ENCODE measurements around the gene CCDC8.

CCDC8 gene

DNA sequence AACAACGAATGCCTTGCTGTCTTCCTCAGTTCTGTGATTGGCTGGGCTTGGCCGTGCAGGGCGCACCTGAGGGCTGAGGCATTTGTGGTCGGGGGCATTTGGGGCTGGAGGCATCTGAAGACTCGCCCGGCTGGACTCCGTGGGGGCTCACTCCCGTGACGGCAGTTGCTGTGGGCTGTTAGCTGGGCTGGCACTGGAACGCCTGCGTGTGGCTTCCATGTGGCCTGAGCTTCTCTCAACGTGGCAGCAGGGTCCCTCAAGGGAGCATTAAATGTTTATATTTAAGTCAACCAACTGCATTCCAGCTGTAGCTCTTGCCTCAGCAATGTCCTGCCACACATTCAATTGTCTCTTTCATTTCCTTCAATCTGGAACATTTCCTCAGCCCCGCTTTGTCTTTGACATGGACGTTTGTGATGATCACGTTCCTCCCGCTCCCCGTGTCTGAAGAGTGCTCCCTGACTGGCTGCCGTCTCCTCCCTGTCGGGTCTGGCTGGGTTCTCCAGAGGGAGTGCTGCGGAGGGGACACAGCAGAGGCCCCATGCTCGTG is 21.0 kb downstream of the CCDC8 start:
- DNase-seq (ENCODE audit: low read depth) = peak; percentile 65
- no peak overlapping the region for H3K4me3 ChIP-seq (ENCODE audit: control insufficient read depth, low read depth, low read length)
- TF ChIP-seq, protein P1, sequence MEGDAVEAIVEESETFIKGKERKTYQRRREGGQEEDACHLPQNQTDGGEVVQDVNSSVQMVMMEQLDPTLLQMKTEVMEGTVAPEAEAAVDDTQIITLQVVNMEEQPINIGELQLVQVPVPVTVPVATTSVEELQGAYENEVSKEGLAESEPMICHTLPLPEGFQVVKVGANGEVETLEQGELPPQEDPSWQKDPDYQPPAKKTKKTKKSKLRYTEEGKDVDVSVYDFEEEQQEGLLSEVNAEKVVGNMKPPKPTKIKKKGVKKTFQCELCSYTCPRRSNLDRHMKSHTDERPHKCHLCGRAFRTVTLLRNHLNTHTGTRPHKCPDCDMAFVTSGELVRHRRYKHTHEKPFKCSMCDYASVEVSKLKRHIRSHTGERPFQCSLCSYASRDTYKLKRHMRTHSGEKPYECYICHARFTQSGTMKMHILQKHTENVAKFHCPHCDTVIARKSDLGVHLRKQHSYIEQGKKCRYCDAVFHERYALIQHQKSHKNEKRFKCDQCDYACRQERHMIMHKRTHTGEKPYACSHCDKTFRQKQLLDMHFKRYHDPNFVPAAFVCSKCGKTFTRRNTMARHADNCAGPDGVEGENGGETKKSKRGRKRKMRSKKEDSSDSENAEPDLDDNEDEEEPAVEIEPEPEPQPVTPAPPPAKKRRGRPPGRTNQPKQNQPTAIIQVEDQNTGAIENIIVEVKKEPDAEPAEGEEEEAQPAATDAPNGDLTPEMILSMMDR (conservative IDR thresholded peaks at IDR 0.05; ENCODE audit: control insufficient read depth, insufficient read depth, low read depth, low read length) = no peak

DNA sequence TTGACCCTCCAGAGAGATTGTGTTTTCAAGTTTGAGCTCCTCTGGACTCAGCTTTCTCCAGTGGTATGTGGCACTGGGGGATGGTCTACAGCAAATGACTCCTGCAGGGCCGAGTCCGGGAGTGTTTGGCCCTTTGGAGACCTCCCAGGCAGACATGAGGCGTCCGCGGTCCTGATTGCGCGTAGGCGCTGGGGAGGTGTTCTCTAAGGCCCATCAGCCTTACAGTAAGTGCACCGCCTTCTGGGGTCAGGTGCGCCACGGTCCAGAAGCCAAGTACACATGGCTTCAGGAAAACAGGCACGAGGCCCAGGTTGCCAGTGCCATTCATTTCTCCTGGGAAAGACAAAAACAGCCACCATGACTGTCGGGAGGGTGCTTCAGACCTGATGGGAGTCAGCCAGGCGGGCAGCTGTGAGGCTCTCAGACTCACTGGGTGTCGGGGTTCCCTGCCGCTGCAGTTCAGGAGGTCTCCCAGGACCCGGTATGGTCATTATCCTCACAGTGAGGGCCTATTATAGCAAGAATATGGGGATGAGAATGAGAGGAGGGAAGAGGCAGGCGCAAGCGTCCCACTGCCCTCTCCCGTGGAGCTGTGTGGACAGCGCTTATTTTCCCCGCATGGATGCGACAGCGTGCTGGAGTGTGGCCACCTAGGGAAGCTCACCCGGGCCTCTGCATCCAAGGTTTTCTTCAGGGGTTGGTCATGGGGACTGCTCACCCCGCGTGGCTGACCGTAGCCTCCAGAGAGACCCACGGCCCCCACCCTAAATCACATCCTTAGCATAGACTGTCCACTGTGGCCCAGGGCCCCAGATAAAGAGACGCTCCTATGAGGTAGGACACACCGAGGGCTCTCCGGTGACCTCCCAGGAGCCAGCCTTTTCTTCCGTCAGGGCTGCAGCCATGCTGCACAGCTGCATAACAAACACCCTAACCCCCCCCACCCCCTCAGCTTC is 21.8 kb downstream of the CCDC8 start:
- no peak overlapping the region for H3K4me3 ChIP-seq (ENCODE audit: control insufficient read depth, low read depth, low read length)
- TF ChIP-seq, protein P1 (conservative IDR thresholded peaks at IDR 0.05; ENCODE audit: control insufficient read depth, insufficient read depth, low read depth, low read length) = no peak
- no peak for DNase-seq (ENCODE audit: low read depth)

DNA sequence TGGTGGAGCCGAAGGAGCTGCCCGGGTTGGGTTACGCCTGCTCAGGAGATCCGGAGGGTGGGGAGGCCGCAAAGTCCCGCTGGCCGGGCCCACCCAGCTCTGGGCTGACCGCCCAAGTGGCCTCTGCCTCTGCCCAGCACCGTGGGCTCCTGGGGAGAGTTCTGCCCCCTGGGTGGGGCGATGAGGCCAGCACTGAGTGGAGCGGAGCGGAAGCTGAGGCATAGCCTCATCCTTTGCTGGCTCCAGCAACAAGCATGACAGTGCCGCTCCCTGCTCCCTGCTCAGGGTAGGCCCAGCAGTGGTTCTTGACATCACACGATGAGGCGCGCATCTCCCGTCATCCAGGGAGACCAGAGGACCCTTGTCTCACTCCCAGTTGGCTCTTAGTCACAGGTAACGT is 22.5 kb downstream of the CCDC8 start:
- TF ChIP-seq, protein P1 (conservative IDR thresholded peaks at IDR 0.05; ENCODE audit: control insufficient read depth, insufficient read depth, low read depth, low read length) = no peak
- peak; percentile 70 for DNase-seq (ENCODE audit: low read depth)
- no peak overlapping the region for H3K4me3 ChIP-seq (ENCODE audit: control insufficient read depth, low read depth, low read length)

DNA sequence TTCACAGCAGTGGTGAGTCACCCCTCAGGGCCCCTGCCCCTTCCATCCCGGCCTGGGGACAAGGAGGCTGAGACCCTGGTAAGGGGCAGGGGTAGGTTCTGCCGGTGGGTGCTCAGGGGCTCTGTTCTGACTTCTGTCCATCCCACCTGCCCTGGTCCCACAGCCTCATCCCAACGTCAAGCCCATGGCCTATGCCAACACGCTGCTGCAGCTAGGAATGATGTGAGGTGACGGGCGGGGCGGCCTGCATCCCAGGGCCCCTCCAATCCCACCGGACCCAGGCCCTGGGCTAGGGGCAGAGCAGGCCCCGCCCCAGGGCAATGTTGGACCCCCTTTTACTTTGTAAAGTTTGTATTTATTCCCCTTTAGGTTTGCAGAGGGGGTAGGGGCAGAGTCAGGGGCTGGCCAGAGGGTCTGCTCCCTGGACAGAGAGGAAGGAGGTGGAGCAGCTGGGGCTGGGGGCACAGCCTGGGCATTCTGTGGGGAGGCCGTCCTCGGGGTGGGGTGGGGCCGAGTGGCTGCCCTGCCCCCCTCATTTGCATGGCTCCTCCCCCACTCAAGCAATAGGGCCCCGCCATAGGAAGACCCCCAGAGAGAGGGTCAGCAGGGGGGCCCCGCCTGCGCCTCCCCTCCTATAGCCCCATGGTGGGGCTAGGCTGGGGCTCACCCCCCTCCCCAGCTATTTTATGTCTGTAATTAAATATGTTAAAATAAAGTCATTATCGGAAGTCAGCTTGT is 23.1 kb downstream of the CCDC8 start:
- TF ChIP-seq, protein P1 (conservative IDR thresholded peaks at IDR 0.05; ENCODE audit: control insufficient read depth, insufficient read depth, low read depth, low read length) = no peak
- no peak for DNase-seq (ENCODE audit: low read depth)
- no peak overlapping the region for H3K4me3 ChIP-seq (ENCODE audit: control insufficient read depth, low read depth, low read length)

DNA sequence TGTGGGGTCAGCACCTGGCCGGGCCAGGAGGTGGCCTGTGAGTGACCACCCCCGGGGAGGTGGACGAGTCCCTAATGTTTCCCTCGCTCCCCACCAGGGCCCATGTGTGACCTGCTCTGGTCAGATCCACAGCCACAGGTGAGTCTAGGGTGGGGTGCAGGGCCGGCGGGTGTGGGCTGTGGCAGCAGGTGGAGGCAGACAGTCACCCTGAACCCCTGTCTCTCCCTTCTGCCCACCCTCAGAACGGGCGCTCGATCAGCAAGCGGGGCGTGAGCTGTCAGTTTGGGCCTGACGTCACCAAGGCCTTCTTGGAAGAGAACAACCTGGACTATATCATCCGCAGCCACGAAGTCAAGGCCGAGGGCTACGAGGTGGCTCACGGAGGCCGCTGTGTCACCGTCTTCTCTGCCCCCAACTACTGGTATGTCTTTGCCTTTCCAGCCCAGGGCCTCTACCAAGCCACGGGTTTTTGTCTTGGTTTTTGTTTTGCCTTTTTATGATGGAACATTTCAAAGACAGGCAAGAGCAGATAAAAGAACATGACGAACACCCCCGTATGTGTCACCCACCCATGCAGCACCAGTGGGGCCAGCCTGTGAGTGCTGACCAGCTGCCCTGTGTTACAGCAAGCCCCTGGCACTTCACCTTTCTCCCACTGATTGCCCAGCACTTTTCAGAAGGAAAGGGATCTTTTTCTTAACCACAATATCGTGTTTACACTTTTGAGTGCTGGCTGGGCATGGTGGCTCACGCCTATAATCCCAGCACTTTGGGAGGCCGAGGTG is 24.9 kb downstream of the CCDC8 start:
- DNase-seq (ENCODE audit: low read depth) = no peak
- TF ChIP-seq, protein P1 (conservative IDR thresholded peaks at IDR 0.05; ENCODE audit: control insufficient read depth, insufficient read depth, low read depth, low read length) = no peak
- no peak overlapping the region for H3K4me3 ChIP-seq (ENCODE audit: control insufficient read depth, low read depth, low read length)

DNA sequence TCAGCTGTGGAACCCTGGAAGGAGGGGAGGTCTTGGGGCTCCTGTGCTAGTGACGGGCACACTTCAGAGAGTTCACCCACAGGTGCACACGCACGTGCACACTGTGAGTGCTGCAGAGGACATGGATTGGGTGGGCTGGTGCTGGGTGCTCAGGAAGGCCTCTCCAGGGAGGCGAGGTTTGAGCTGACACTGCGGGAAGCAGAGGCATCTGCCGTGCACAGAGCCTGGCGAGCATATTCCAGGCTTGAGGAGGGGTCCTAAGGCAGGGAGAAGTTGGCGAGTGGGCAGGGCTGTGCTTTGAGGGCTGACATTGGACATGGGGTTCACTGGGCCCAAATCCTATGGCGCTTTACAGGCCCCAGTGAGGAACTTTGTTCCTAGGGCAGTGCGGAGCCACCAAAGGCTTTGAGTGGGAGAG is 25.6 kb downstream of the CCDC8 start:
- H3K4me3 ChIP-seq (ENCODE audit: control insufficient read depth, low read depth, low read length) = no peak overlapping the region
- DNase-seq (ENCODE audit: low read depth) = no peak
- TF ChIP-seq, protein P1 (conservative IDR thresholded peaks at IDR 0.05; ENCODE audit: control insufficient read depth, insufficient read depth, low read depth, low read length) = no peak

All from fibroblast of mammary gland (primary cell).